Brain pericyte (primary cell): ENCODE results near the gene COL8A1.

Experiments
- DNase-seq: peaks from one replicate; pipeline ENCODE4 v3.0.0-alpha.2; 2012; ENCODE audit warnings: low read depth, low spot score

Gene COL8A1

DNA sequence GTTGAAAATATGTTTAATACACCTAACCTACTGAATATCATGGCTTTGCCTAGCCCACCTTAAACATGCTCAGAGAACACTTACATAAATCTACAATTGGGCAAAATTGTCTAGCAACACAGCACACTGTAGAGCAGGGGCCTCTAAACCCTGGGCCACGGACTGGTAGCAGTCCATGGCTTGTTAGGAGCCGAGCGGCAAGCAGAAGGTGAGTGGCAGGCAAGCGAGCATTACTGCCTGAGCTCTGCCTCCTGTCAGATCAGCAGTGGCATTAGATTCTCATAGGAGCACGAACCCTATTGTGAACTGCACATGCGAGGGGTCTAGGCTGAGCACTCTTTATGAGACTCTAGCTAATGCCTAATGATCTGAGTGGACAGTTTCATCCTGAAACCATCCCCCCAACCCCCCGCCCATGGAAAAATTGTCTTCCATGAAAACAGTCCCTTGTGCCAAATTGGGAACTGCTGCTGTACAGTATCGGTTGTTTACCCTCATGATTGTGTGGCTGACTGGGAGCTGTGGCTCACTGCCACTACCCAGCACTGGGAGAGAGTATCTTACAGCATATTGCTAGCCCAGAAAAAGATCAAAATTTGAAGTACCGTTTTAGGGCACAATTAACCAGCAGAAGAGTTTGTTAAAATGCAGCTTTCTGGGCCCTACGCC lies 205.3 kb downstream of the COL8A1 start:
- DNase-seq: no peak

DNA sequence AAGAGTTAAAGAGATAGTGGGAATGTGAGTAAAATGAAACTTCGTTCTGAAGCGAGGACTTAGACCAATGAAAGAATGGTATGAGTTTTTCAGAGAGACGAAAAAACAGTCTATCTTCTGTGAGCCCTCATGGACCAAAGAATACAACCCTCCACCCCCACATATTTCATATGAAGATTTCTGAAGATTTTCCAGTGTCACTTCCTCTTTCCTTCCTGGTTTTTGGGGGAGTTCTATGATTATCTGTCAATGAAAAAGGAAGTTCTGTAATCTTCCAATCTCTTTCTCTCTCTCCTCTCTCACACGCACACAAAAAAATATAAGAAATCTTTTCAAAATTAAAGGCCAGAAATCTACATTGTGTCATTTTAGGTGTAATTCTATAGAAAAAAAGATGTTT lies 206.9 kb downstream of the COL8A1 start:
- DNase-seq: no peak

GRCh38 chr3:99845999-99846398 lies 207.6 kb downstream of the COL8A1 start:
- no peak for DNase-seq

DNA sequence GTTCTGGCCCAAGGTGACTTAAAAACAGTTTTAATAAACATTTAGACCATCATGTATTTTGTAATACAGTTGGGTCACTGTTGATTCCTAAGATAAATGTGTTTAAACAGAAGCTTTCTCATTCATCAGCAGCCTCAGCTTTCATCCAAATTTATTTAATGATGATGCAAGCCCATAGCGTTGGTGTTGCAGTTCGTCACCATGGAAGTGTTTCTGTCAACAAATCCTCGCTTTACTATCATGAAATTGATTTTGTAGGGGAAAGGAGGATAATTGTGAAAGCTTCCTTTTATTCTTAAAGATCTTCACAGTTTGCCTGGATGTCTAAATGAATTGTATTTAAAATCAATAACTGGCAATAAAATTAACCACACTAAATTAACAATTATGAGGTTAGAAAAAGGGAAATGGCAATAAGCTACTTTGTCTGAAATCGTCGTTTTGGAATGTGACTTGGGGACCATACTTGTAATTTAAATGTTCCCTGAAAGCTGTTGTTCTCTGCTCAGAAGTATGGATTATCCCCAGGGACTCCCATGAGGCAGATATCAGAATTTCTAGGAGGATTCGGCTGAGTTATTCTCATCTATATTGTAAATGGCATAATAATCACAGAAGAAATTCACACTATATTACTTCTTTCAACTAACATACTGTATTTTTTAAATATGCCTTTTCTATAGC lies 208.2 kb downstream of the COL8A1 start:
- DNase-seq: no peak

DNA sequence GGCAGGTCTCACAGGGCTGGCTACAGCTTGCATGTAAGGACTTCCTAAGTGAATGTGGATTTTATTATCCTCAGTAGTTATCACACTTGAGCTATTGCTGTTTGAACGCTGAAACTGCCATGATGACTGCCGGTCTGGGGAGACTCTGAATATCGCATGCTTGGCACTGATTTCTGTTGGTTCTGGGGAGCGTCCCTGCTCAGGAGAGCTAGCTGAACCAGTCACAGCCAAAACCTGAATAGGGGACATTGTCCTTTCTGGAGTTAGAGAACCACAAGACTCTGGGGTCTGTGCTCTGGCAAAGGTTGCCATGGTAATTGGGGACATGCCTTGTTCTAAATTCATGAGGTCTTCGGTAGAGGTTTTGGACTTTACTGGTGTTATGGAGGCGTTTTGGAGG lies 210.0 kb downstream of the COL8A1 start:
- DNase-seq: no peak
